Erythroblast (primary cell): ENCODE measurements around the gene CCR6.
A peak's percentile ranks its signal among the peaks of the same experiment; 100 is the strongest.
"Not testable (repeated sequence)": the region's sequence is repeated elsewhere in the genome, so short reads cannot be mapped to it uniquely, and the experiment has no call there.

Experiments
- DNase-seq, 2 experiments: peaks; one replicate each; lab custom pipeline; 2025; lab: John Stamatoyannopoulos, UW
- GATA1 ChIP-seq: IDR thresholded peaks from 2 replicates; pipeline ENCODE4 v1.6.1; 2011; ENCODE audit warnings: low read depth, mild to moderate bottlenecking, control low read depth, low read length, moderate library complexity
- POLR2A ChIP-seq: IDR thresholded peaks from 2 replicates; pipeline ENCODE4 v1.6.1; 2011; ENCODE audit warnings: mild to moderate bottlenecking, low read length

The CCR6 gene

GRCh38 chr6:167122827-167123657 is at the start of gene CCR6:
TSS of gene CCR6 (plus strand) at chr6:167123096. CDS start at chr6:167136135, 13,039 bp downstream.
- DNase-seq: no peak
- TF ChIP-seq GATA1 (no peak), POLR2A (no peak)

- TF ChIP-seq GATA1: no peak
- no peak for TF ChIP-seq POLR2A
Measured at GRCh38 chr6:167073679-167074274, 49.1 kb upstream of the CCR6 start.

DNA sequence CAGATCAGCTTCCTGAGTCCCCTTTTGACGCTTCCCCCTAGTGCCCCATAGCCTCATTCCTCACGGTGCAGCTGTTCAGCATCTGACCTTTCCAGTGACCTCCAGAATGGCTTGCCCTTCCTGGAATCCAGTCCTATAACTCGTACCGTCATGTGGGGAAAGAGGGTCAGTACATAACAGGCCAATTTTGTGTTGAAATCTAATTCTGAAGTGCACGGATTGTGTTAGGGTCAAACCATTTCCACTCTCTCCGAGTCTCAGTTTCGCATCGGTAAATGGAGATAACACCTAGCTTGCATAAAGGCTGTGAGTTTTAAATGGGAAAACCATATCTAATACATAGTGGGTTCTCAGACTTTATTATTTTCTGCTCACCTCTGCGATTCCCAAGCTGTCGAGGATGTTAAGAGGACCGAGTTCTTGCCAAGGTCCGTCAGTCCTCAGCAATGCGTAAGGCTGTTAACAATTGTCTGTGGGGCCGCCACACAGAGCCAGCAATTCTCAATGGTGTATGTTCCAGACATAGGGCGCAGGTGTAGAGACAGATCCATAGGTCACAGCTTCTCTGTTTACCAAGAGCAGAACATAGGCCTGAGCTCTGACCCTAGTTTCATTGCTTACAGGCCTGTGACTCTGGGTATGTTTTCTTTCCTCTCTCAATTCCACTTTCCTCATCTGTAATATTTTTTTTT is 45.5 kb upstream of the CCR6 start:
- TF ChIP-seq POLR2A (no peak), GATA1 (no peak)
- no peak for DNase-seq

More at GRCh38 chr6:167073679-167074274, 49.1 kb upstream of the CCR6 start:
- no peak for DNase-seq

DNA sequence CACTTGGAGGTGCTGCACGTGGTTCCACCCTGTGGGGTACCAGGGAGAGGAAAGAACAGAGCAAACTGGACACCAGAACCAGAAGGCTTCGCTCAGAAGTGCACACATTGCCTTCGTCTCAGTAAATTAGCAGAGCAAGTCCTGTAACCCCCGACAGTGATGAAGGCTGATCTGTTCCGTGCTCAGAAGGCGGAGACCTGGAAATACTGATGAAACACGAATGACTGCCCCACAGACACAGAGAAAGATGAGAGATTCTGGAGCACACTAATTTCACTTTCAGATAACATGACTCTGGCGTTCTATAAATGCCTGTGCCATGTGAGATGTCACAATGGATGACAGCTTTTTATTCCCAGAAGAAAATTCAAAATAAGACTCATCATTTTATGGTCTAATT is 44.2 kb upstream of the CCR6 start:
- no peak for DNase-seq
- TF ChIP-seq GATA1 (no peak), POLR2A (no peak)

- TF ChIP-seq GATA1 (no peak), POLR2A (no peak)
- DNase-seq: no peak
Measured at GRCh38 chr6:167079853-167080297, 43.0 kb upstream of the CCR6 start.

GRCh38 chr6:167087857-167088354 is 35.0 kb upstream of the CCR6 start:
- DNase-seq: no peak
- TF ChIP-seq GATA1 (no peak), POLR2A (no peak)

DNA sequence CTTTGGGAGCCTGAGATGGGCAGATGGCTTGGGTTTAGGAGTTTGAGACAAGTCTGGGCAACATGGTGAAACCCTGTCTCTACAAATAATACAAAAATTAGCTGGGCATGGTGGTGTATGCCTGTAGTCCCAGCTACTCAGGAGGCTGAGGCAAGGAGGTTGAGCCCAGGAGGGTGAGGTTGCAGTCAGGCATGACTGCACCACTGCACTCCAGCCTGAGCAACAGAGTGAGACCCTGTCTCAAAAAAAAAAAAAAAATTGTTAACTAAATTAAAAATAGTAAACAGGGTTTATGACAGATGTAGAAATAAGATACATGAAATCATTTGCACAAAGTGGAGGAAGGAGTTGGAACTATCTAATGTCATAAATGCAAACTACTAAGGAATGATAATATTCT is 34.2 kb upstream of the CCR6 start:
- not testable (repeated sequence) for DNase-seq

DNA sequence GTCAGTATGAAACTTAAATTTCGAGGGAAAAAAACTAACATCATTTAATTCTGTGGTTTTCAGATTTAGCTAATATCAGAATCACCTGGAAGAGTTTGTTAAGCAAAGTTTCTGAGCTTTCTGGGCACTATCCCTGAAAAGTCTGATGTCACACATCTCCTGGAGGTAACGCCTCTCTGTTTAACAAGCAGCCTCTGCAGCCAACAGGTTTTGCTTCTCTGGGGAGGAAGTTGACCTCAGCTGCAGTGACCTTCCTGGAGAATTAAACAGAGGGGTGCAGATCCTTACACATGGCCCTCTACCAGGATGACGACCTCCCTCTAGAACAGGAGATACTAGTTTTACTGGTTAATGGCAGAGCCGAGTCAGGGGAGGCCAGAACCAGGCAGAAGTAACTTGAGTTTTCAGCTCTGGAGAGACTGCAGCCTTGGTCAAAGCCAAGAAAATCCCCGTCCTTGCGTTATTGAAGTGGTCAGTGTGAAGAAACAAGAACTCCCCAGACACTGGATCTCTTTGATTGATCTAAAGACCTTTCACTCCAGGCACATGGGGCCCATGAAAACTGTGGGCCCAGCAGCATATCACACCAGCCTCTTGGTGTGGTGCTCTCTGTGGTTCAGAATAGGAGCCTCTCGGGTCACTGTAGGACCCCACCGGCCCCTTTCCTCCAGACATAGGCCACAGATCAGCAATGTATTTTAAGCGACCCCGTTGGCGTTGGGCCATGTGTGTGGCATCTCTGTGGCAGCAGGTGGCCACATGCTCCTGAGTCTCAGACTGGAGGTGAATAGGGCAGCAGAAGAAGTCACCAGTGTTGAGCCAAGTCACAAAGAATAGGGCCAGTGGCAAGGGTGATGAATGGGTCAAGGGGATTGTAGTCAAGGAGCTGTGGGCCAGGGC is 33.4 kb upstream of the CCR6 start:
- TF ChIP-seq GATA1 (no peak), POLR2A (no peak)
- DNase-seq: no peak

DNA sequence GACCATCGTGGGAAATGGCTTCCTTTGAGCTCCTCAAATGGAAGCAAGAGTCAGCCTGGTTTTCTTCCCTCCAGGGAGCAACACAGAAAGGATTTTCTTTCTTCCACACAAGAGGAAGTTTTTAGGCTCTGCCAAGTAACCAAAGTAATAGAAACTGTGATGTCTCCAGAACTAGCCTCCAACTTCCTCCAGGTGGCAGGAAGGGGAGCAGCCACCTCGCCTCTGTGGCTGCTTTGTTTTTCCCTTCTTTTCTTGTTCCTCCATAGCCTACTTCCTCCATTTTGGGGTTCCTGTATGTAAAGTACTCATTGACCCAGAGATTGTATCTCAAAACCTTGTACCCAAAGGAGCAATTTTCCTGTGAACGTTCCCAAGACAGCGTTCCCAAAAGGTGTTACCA is 32.7 kb upstream of the CCR6 start:
- TF ChIP-seq POLR2A: no peak
- TF ChIP-seq GATA1: no peak

DNA sequence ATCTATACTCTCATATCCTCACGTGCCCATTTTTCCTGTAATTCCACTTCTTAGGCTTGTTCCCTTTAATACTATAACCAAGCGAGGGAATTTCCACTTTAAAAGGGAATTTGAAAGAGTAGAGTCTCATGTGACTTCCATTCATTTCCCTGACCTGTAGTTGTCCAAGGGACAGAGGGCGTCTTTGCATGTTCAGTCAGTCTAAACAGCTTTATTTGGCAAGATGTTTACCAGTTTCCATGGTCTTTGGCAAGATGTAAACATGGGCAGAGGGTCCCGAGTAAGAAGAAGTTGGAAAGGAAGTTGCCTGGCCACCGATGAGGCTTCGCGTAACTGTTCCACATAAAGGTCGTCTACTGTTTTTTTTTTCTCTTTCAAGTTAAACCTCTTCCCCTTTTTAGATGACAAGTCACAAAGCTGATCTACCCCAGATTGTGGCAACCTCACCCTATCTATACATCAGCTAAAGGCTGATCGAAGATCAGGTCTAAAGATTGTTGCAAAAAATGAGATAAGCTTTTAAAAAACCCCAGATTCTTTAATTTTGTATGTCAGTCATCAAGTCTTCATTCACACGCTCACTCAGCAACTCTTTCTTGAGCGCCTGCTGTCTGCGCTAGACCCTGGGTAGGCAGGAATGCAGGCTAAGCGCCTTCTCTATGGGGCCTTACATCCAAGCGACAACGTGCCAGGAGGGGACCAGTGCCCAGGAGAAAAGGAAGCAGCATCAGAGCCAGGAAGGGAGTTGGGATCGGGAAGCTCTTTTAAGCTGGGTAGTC is 31.7 kb upstream of the CCR6 start:
- DNase-seq: peak in 1 of 2 experiments; percentile 2
- TF ChIP-seq GATA1 (no peak), POLR2A (no peak)

More for the DNA sequence above, 32.7 kb upstream of the CCR6 start:
- DNase-seq: no peak

- TF ChIP-seq GATA1 (no peak), POLR2A (no peak)
- DNase-seq: no peak
Measured at GRCh38 chr6:167091805-167092107, 31.1 kb upstream of the CCR6 start.

DNA sequence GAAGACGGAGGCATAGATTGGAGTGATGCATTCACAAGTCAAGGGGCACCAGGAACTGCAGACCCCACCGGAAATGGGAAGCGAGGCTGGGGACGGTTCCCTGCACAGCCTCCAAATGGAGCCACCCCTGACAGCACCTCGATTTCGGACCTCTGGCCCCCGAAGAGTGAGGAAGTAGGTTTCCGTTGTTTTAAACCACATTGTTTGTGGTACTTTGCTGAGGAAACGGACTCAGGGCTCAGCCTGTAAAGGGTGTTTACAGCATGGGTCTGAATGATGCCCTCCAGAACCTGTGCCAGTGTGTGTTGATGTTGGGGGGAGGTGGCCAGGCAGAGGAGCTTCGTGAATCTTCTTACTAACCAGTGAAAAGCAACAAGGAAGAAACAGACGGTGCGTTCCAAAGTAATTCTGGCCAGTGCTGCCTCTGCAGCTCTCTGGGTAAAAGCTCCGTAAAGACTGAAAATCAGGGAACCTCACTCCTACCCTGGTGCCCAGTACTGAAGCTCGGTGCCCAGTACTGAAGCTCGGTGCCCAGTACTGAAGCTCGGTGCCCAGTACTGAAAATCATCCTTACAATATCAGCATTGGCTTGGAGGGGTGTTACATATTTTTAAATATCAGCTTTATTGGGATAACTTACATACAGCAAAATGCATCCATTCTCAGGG is 30.1 kb upstream of the CCR6 start:
- TF ChIP-seq GATA1 (no peak), POLR2A (no peak)
- DNase-seq: no peak
